Peyer's patch (tissue), 4 donors: ENCODE measurements around the gene PLXNA4. TPM values are rescaled to one million over a fixed set of nuclear protein-coding genes. Genes with fewer than 3 reads are reported as not detected.

ENCODE experiments used
- DNase-seq, 3 donors: peaks; one replicate each; pipeline ENCODE4 v3.0.0-alpha.2; 2017 to 2019
- H3K27ac ChIP-seq, 4 donors: fragments of 200-600 bp; sonication (generic); one replicate each; pipeline ENCODE4 v1.5.1; 2016 to 2019
- H3K27me3 ChIP-seq, 2 donors: fragments of 200-600 bp; sonication (generic); one replicate each; pipeline ENCODE4 v1.5.1; 2019
- H3K36me3 ChIP-seq, 3 donors: fragments of 200-600 bp; sonication (generic); one replicate each; pipeline ENCODE4 v1.5.1; 2016 to 2019
- H3K4me1 ChIP-seq, 4 donors: fragments of 200-600 bp; sonication (generic); one replicate each; pipeline ENCODE4 v1.5.1; 2016 to 2019
- H3K4me3 ChIP-seq, 4 donors: fragments of 200-600 bp; sonication (generic); 1 replicate in 3 of 4; 2 replicates in 1 of 4; pipeline ENCODE4 v1.5.1; 2016 to 2019; ENCODE audit warnings: mild to moderate bottlenecking in 1 of 4
- H3K9me3 ChIP-seq, 4 donors: fragments of 200-600 bp; sonication (generic); one replicate each; pipeline ENCODE4 v1.5.1; 2016 to 2019; ENCODE audit warnings: mild to moderate bottlenecking in 1 of 4
- CTCF ChIP-seq, 6 experiments: fragments of 450-650 bp in 4 of 6; fragments of 200-600 bp in 2 of 6; sonication (generic) in 1 of 6; IDR thresholded peaks; one replicate each; pipeline ENCODE4 v1.5.1; 2017 to 2019; ENCODE audit warnings: antibody characterized with exemption in 6 of 6, mild to moderate bottlenecking in 3 of 6, moderate library complexity in 1 of 6
- POLR2A ChIP-seq, 2 donors: fragments of 450-650 bp; IDR thresholded peaks; one replicate each; pipeline ENCODE4 v1.5.1; 2017; ENCODE audit warnings: antibody characterized with exemption in 2 of 2, mild to moderate bottlenecking in 2 of 2, moderate library complexity in 2 of 2
- total RNA-seq, 4 donors: library from RNA; depleted of rRNA; stranded (reverse); fragments of >200 nt; gene quantifications; one replicate each; pipeline ENCODE4 v1.1.0, GENCODE V29; 2016

The PLXNA4 gene
- total RNA-seq, 4 donors from 2014 or later = 1.4 to 3.8 (median 3.0) TPM

GRCh38 chr7:132420527-132420926 is 155.7 kb downstream of the PLXNA4 start:
- no peaks in the 10 kb centered on the region for H3K36me3 ChIP-seq
- no peak overlapping the region for H3K4me3 ChIP-seq
- no peak overlapping the region for H3K27ac ChIP-seq
- H3K9me3 ChIP-seq = no peaks in the 10 kb centered on the region
- H3K4me1 ChIP-seq = no peaks in the 10 kb centered on the region
- no peaks in the 10 kb centered on the region for H3K27me3 ChIP-seq
- TF ChIP-seq CTCF (IDR thresholded peaks at IDR 0.05) = no peak
- DNase-seq = no peak

GRCh38 chr7:132419542-132419941 is 156.7 kb downstream of the PLXNA4 start:
- no peak for DNase-seq
- Histone ChIP-seq H3K4me1 (no peaks in the 10 kb centered on the region), H3K36me3 (no peaks in the 10 kb centered on the region), H3K4me3 (no peak overlapping the region), H3K27ac (no peak overlapping the region), H3K9me3 (no peaks in the 10 kb centered on the region), H3K27me3 (no peaks in the 10 kb centered on the region)
- TF ChIP-seq POLR2A (IDR thresholded peaks at IDR 0.05) = no peak
- TF ChIP-seq CTCF (IDR thresholded peaks at IDR 0.05) = no peak

- H3K4me3 ChIP-seq = no peak overlapping the region
- no peak overlapping the region for H3K27ac ChIP-seq
- H3K4me1 ChIP-seq = no peaks in the 10 kb centered on the region
- no peaks in the 10 kb centered on the region for H3K9me3 ChIP-seq
- no peaks in the 10 kb centered on the region for H3K36me3 ChIP-seq
- no peak for TF ChIP-seq CTCF (IDR thresholded peaks at IDR 0.05)
- no peak for TF ChIP-seq POLR2A (IDR thresholded peaks at IDR 0.05)
- no peak for DNase-seq
- no peaks in the 10 kb centered on the region for H3K27me3 ChIP-seq
These were observed 157.4 kb downstream of the PLXNA4 start for GRCh38 chr7:132418840-132419239.

- Histone ChIP-seq H3K27me3 (no peaks in the 10 kb centered on the region), H3K9me3 (no peaks in the 10 kb centered on the region), H3K27ac (no peak overlapping the region), H3K4me3 (no peak overlapping the region), H3K36me3 (no peaks in the 10 kb centered on the region), H3K4me1 (no peaks in the 10 kb centered on the region)
- DNase-seq = no peak
- TF ChIP-seq POLR2A (IDR thresholded peaks at IDR 0.05) = no peak
- no peak for TF ChIP-seq CTCF (IDR thresholded peaks at IDR 0.05)
These were observed 159.0 kb downstream of the PLXNA4 start for GRCh38 chr7:132417103-132417906.

- no peak overlapping the region for H3K27ac ChIP-seq
- no peaks in the 10 kb centered on the region for H3K4me1 ChIP-seq
- no peak overlapping the region for H3K4me3 ChIP-seq
- H3K9me3 ChIP-seq = no peaks in the 10 kb centered on the region
- DNase-seq = no peak
- no peaks in the 10 kb centered on the region for H3K36me3 ChIP-seq
- no peaks in the 10 kb centered on the region for H3K27me3 ChIP-seq
- TF ChIP-seq POLR2A (IDR thresholded peaks at IDR 0.05) = no peak
- no peak for TF ChIP-seq CTCF (IDR thresholded peaks at IDR 0.05)
These were observed 159.9 kb downstream of the PLXNA4 start for GRCh38 chr7:132416395-132416794.
